ENCODE measurements around the gene AP2A2.
"Not testable (repeated sequence)": the region's sequence is repeated elsewhere in the genome, so short reads cannot be mapped to it uniquely, and the experiment has no call there.

Gene AP2A2

DNA sequence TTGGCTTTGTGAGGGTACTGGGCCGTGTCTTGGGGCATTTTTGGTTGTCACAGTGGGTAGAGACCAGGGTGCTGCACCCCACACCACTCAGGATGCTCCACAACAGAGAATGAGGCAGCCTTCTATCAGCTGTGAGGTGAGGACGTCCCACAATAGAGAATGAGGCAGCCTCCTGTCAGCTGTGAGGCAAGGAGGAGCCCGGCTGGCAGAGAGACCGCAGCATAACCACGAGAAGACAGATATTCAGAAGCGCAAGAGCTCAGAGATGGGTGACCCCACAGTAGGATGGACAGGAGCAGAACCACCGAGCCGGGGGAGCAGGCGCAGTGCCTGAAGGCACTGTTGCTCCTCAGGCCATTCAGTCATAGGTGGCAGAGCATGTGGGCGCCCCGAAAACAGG, 47.6 kb downstream of the AP2A2 start:
- Mint-ChIP-seq H3K27me3 (no peaks in the 10 kb centered on the region), H3K27ac (no peak overlapping the region), H3K36me3 (ENCODE audit: low read depth) (peaks cover 100% of the 10 kb centered on the region), H3K4me1 (ENCODE audit: low read depth) (peaks cover 75% of the 10 kb centered on the region), H3K4me3 (no peak overlapping the region), H3K9me3 (no peaks in the 10 kb centered on the region)
- intact Hi-C loops (cut with micrococcal nuclease), result no loop called here

DNA sequence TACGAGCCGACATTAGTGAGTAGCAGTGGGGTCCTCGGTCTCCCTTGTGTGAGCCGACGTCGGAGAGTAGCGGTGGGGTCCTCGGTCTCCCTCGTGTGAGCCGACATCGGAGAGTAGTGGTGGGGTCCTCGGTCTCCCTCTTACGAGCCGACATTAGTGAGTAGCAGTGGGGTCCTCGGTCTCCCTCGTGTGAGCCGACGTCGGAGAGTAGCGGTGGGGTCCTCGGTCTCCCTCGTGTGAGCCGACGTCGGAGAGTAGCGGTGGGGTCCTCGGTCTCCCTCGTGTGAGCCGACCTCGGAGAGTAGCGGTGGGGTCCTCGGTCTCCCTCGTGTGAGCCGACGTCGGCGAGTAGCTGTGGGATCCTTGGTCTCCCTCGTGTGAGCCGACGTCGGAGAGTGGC, 49.7 kb downstream of the AP2A2 start:
- H3K4me3 Mint-ChIP-seq; H3K27ac Mint-ChIP-seq; H3K27me3 Mint-ChIP-seq; H3K9me3 Mint-ChIP-seq; intact Hi-C loops (cut with micrococcal nuclease): not testable (repeated sequence)
- Mint-ChIP-seq H3K36me3 (ENCODE audit: low read depth) (peaks cover 96% of the 10 kb centered on the region), H3K4me1 (ENCODE audit: low read depth) (peaks cover 64% of the 10 kb centered on the region)

DNA sequence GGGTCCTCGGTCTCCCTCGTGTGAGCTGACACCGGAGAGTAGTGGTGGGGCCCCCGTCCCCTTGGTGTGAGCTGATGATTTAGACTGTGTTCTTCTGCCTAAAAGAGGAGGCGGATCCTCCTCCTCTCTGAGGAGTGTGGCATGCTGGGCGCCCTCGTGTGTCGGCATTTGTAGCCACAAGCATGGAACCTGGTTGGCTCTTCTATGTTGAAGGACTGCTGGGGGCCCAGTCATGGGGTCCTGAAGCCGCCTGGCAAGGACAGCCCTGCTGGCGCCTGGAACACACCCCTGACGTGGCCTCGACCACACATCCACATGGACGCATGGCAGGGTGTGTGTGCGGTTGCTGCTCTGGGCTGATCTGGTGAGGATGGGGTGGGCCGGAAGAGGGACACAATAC, 50.2 kb downstream of the AP2A2 start:
- Mint-ChIP-seq H3K4me3 (no peak overlapping the region), H3K9me3 (no peaks in the 10 kb centered on the region), H3K27me3 (no peaks in the 10 kb centered on the region), H3K4me1 (ENCODE audit: low read depth) (peaks cover 64% of the 10 kb centered on the region), H3K36me3 (ENCODE audit: low read depth) (peaks cover 96% of the 10 kb centered on the region), H3K27ac (no peak overlapping the region)
- intact Hi-C loops (cut with micrococcal nuclease), result no loop called here

- H3K4me1 Mint-ChIP-seq (ENCODE audit: low read depth), result peaks cover 59% of the 10 kb centered on the region
- peaks cover 96% of the 10 kb centered on the region for H3K36me3 Mint-ChIP-seq (ENCODE audit: low read depth)
- no peak overlapping the region for H3K27ac Mint-ChIP-seq
- intact Hi-C loops (cut with micrococcal nuclease), result no loop called here
- H3K4me3 Mint-ChIP-seq, result no peak overlapping the region
- no peaks in the 10 kb centered on the region for H3K9me3 Mint-ChIP-seq
- no peaks in the 10 kb centered on the region for H3K27me3 Mint-ChIP-seq
Measured at GRCh38 chr11:976431-977160, 50.9 kb downstream of the AP2A2 start.

GRCh38 chr11:977830-978720, 52.4 kb downstream of the AP2A2 start:
- H3K4me3 Mint-ChIP-seq, result no peak overlapping the region
- H3K9me3 Mint-ChIP-seq, result no peaks in the 10 kb centered on the region
- H3K36me3 Mint-ChIP-seq (ENCODE audit: low read depth), result peaks cover 96% of the 10 kb centered on the region
- H3K27ac Mint-ChIP-seq, result no peak overlapping the region
- no peaks in the 10 kb centered on the region for H3K27me3 Mint-ChIP-seq
- H3K4me1 Mint-ChIP-seq (ENCODE audit: low read depth), result peaks cover 45% of the 10 kb centered on the region
- intact Hi-C loops (cut with micrococcal nuclease), result no loop called here

GRCh38 chr11:978781-979180, 53.1 kb downstream of the AP2A2 start:
- H3K4me3 Mint-ChIP-seq, result no peak overlapping the region
- no peak overlapping the region for H3K27ac Mint-ChIP-seq
- no peaks in the 10 kb centered on the region for H3K27me3 Mint-ChIP-seq
- H3K9me3 Mint-ChIP-seq, result no peaks in the 10 kb centered on the region
- H3K36me3 Mint-ChIP-seq (ENCODE audit: low read depth), result peaks cover 96% of the 10 kb centered on the region
- intact Hi-C loops (cut with micrococcal nuclease), result no loop called here
- H3K4me1 Mint-ChIP-seq (ENCODE audit: low read depth), result peaks cover 38% of the 10 kb centered on the region

GRCh38 chr11:980438-981357, 55.0 kb downstream of the AP2A2 start:
- Mint-ChIP-seq H3K4me3 (no peak overlapping the region), H3K36me3 (ENCODE audit: low read depth) (peaks cover 96% of the 10 kb centered on the region), H3K27me3 (no peaks in the 10 kb centered on the region), H3K4me1 (ENCODE audit: low read depth) (peaks cover 23% of the 10 kb centered on the region), H3K27ac (no peak overlapping the region), H3K9me3 (no peaks in the 10 kb centered on the region)
- intact Hi-C loops (cut with micrococcal nuclease), result no loop called here

GRCh38 chr11:981764-982163, 56.1 kb downstream of the AP2A2 start:
- Mint-ChIP-seq H3K36me3 (ENCODE audit: low read depth) (peaks cover 96% of the 10 kb centered on the region), H3K4me3 (no peak overlapping the region), H3K4me1 (ENCODE audit: low read depth) (peaks cover 17% of the 10 kb centered on the region), H3K9me3 (no peaks in the 10 kb centered on the region), H3K27me3 (no peaks in the 10 kb centered on the region), H3K27ac (no peak overlapping the region)
- intact Hi-C loops (cut with micrococcal nuclease), result no loop called here

DNA sequence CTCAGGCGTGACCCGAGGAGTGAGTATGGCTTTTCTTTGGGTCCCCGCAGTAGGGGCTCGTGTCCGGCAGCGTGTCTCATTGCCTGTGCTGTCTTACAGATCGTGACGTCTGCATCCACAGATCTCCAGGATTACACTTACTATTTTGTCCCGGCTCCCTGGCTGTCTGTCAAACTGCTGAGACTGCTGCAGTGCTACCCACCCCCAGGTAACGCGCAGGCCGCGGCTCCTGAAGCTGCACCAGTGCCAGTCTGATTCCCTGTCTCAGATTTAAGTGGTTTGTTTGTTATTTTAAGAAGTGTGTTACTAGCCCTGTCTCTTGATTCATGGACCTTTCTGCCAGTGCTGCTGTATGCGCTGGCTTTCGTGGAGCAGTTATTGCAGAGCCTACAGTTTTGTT, 58.9 kb downstream of the AP2A2 start:
- H3K4me3 Mint-ChIP-seq, result no peak overlapping the region
- intact Hi-C loops (cut with micrococcal nuclease), result no loop called here
- peaks cover 96% of the 10 kb centered on the region for H3K36me3 Mint-ChIP-seq (ENCODE audit: low read depth)
- H3K4me1 Mint-ChIP-seq (ENCODE audit: low read depth), result peaks cover 27% of the 10 kb centered on the region
- H3K27ac Mint-ChIP-seq, result no peak overlapping the region
- no peaks in the 10 kb centered on the region for H3K9me3 Mint-ChIP-seq
- H3K27me3 Mint-ChIP-seq, result no peaks in the 10 kb centered on the region

DNA sequence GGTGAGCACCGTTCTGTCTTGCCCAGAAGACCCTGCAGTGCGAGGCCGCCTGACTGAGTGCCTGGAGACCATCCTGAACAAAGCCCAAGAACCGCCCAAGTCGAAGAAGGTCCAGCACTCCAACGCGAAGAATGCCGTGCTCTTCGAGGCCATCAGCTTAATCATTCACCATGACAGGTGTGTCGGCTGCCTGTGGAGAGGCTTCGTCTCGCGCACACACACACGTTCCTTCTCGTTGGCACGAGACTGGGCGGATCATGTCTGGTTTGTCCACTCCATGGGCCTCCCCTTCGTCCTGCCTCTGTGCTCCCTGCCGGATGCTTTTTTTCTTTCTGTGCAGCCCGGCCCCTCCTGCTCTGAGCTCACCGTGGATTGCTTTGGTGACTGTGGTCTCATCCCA, 59.7 kb downstream of the AP2A2 start:
- H3K9me3 Mint-ChIP-seq, result no peaks in the 10 kb centered on the region
- peaks cover 35% of the 10 kb centered on the region for H3K4me1 Mint-ChIP-seq (ENCODE audit: low read depth)
- intact Hi-C loops (cut with micrococcal nuclease), result no loop called here
- no peak overlapping the region for H3K4me3 Mint-ChIP-seq
- peaks cover 100% of the 10 kb centered on the region for H3K36me3 Mint-ChIP-seq (ENCODE audit: low read depth)
- no peak overlapping the region for H3K27ac Mint-ChIP-seq
- no peaks in the 10 kb centered on the region for H3K27me3 Mint-ChIP-seq

GRCh38 chr11:985848-986247, 60.2 kb downstream of the AP2A2 start:
- Mint-ChIP-seq H3K27me3 (no peaks in the 10 kb centered on the region), H3K36me3 (ENCODE audit: low read depth) (peaks cover 100% of the 10 kb centered on the region), H3K4me1 (ENCODE audit: low read depth) (peaks cover 33% of the 10 kb centered on the region), H3K27ac (no peak overlapping the region), H3K9me3 (no peaks in the 10 kb centered on the region), H3K4me3 (no peak overlapping the region)
- intact Hi-C loops (cut with micrococcal nuclease), result no loop called here

GRCh38 chr11:986270-986951, 60.7 kb downstream of the AP2A2 start:
- Mint-ChIP-seq H3K9me3 (no peaks in the 10 kb centered on the region), H3K27me3 (no peaks in the 10 kb centered on the region), H3K4me3 (no peak overlapping the region), H3K27ac (no peak overlapping the region), H3K4me1 (ENCODE audit: low read depth) (peaks cover 36% of the 10 kb centered on the region), H3K36me3 (ENCODE audit: low read depth) (peaks cover 100% of the 10 kb centered on the region)
- intact Hi-C loops (cut with micrococcal nuclease), result no loop called here

DNA sequence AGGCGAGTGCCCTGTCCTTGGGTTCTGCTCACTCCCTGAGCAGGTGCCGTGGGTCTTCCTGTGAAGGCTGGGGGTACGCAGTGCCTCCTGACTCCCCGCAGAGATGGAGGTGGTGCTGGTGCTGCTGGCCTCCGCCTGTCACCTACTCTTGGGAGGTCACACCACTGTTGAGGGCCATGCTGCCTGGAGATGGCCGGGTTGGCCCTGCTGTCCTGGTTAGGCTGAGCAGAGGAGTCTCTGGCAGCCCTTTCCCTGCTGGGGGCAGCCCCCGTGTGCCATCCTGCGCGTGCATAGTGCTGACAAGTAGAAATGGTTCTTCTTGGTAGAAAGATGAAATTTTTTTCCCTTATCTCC, 61.3 kb downstream of the AP2A2 start:
- no peaks in the 10 kb centered on the region for H3K27me3 Mint-ChIP-seq
- H3K4me1 Mint-ChIP-seq (ENCODE audit: low read depth), result peaks cover 41% of the 10 kb centered on the region
- H3K36me3 Mint-ChIP-seq (ENCODE audit: low read depth), result peaks cover 100% of the 10 kb centered on the region
- H3K9me3 Mint-ChIP-seq, result no peaks in the 10 kb centered on the region
- no peak overlapping the region for H3K4me3 Mint-ChIP-seq
- intact Hi-C loops (cut with micrococcal nuclease), result no loop called here
- no peak overlapping the region for H3K27ac Mint-ChIP-seq

All from dendritic cell treated with granulocyte-macrophage colony-stimulating factor and Interleukin-4, amounts not matched to agents 40 ng/mL and 50 ng/mL, for 4 days (primary cell).